Dendritic cell treated with granulocyte-macrophage colony-stimulating factor and Interleukin-4, amounts not matched to agents 40 ng/mL and 50 ng/mL, for 4 days (primary cell): ENCODE measurements around the gene RING1.
A peak's percentile ranks its signal among the peaks of the same experiment; 100 is the strongest.

Experiments used
- H3K27ac Mint-ChIP-seq: one replicate; pipeline ENCODE4 v1.8.0; 2022; ENCODE audit warnings: mild to moderate bottlenecking, mixed read lengths
- H3K27me3 Mint-ChIP-seq: one replicate; pipeline ENCODE4 v1.8.0; 2022; ENCODE audit warnings: mild to moderate bottlenecking, mixed read lengths
- H3K36me3 Mint-ChIP-seq: one replicate; pipeline ENCODE4 v1.8.0; 2022; ENCODE audit warnings: low read depth, mixed read lengths
- H3K4me1 Mint-ChIP-seq: one replicate; pipeline ENCODE4 v1.8.0; 2022; ENCODE audit warnings: low read depth, mixed read lengths
- H3K4me3 Mint-ChIP-seq: one replicate; pipeline ENCODE4 v1.8.0; 2022; ENCODE audit warnings: mild to moderate bottlenecking, moderate library complexity, mixed read lengths
- H3K9me3 Mint-ChIP-seq: one replicate; pipeline ENCODE4 v1.8.0; 2022; ENCODE audit warnings: mixed read lengths
- intact Hi-C: fragments of 100-400 bp; cut with micrococcal nuclease; formaldehyde crosslinking; loops from one replicate; pipeline ENCODE4 v1.15.0; 2022

The RING1 gene

GRCh38 chr6:33208091-33208967, at the start of gene RING1:
RING1 (plus strand) TSS chr6:33208500; CDS start chr6:33208823, 323 bp downstream.
- intact Hi-C loops, result loop anchor here (1.0 kb wide), 1 partner anchor 8 kb away; the partner anchor contains the start of genes RXRB and SLC39A7
- Mint-ChIP-seq H3K36me3 (peaks cover 67% of the 10 kb centered on the region), H3K27ac (peak within 1 kb of the TSS; percentile 89), H3K4me3 (peak within 1 kb of the TSS; percentile 85), H3K27me3 (peaks cover 24% of the 10 kb centered on the region), H3K4me1 (peaks cover 74% of the 10 kb centered on the region), H3K9me3 (no peaks in the 10 kb centered on the region)

GRCh38 chr6:33160096-33160495, 48.2 kb upstream of the RING1 start:
- intact Hi-C loops, result loop anchor here (2.0 to 5.0 kb wide), 2 partner anchors 15 to 37 kb away; no protein-coding TSS in a partner anchor
- peaks cover 26% of the 10 kb centered on the region for H3K4me1 Mint-ChIP-seq
- H3K36me3 Mint-ChIP-seq, result no peaks in the 10 kb centered on the region

GRCh38 chr6:33160728-33161344, 47.5 kb upstream of the RING1 start:
- Mint-ChIP-seq H3K36me3 (no peaks in the 10 kb centered on the region), H3K4me1 (peaks cover 29% of the 10 kb centered on the region), H3K9me3 (no peaks in the 10 kb centered on the region), H3K27ac (peak overlapping the region; percentile 88), H3K4me3 (peak overlapping the region; percentile 78), H3K27me3 (peaks cover 15% of the 10 kb centered on the region)
- intact Hi-C loops, result loop anchor here (1.0 to 5.0 kb wide), 3 partner anchors 16 to 88 kb away; no protein-coding TSS in a partner anchor

More at GRCh38 chr6:33160096-33160495, 48.2 kb upstream of the RING1 start:
- H3K27ac Mint-ChIP-seq, result peak overlapping the region; percentile 88
- peaks cover 8% of the 10 kb centered on the region for H3K27me3 Mint-ChIP-seq
- no peaks in the 10 kb centered on the region for H3K9me3 Mint-ChIP-seq
- H3K4me3 Mint-ChIP-seq, result no peak overlapping the region

GRCh38 chr6:33161354-33162331, 46.7 kb upstream of the RING1 start:
- Mint-ChIP-seq H3K4me3 (peak overlapping the region; percentile 78), H3K9me3 (no peaks in the 10 kb centered on the region), H3K27ac (peak overlapping the region; percentile 88), H3K27me3 (peaks cover 20% of the 10 kb centered on the region), H3K36me3 (no peaks in the 10 kb centered on the region), H3K4me1 (peaks cover 35% of the 10 kb centered on the region)
- intact Hi-C loops, result loop anchor here (1.0 to 5.0 kb wide), 3 partner anchors 17 to 88 kb away; no protein-coding TSS in a partner anchor

GRCh38 chr6:33163540-33163939, 44.8 kb upstream of the RING1 start:
- Mint-ChIP-seq H3K4me1 (peaks cover 35% of the 10 kb centered on the region), H3K36me3 (no peaks in the 10 kb centered on the region), H3K9me3 (no peaks in the 10 kb centered on the region), H3K4me3 (no peak overlapping the region), H3K27ac (no peak overlapping the region), H3K27me3 (peaks cover 23% of the 10 kb centered on the region)
- intact Hi-C loops, result loop anchor here (5.0 kb wide), 1 partner anchor 34 kb away; no protein-coding TSS in a partner anchor

GRCh38 chr6:33164176-33164575, 44.1 kb upstream of the RING1 start:
- Mint-ChIP-seq H3K27ac (no peak overlapping the region), H3K27me3 (peaks cover 26% of the 10 kb centered on the region), H3K4me1 (peaks cover 36% of the 10 kb centered on the region), H3K9me3 (no peaks in the 10 kb centered on the region), H3K36me3 (no peaks in the 10 kb centered on the region), H3K4me3 (no peak overlapping the region)
- intact Hi-C loops, result loop anchor here (5.0 kb wide), 1 partner anchor 33 kb away; no protein-coding TSS in a partner anchor

GRCh38 chr6:33164665-33165373, 43.5 kb upstream of the RING1 start:
- H3K4me1 Mint-ChIP-seq, result peaks cover 42% of the 10 kb centered on the region
- no peak overlapping the region for H3K27ac Mint-ChIP-seq
- intact Hi-C loops, result loop anchor here (5.0 kb wide), 1 partner anchor 32 kb away; no protein-coding TSS in a partner anchor
- H3K4me3 Mint-ChIP-seq, result no peak overlapping the region
- H3K36me3 Mint-ChIP-seq, result no peaks in the 10 kb centered on the region
- H3K9me3 Mint-ChIP-seq, result no peaks in the 10 kb centered on the region
- peaks cover 28% of the 10 kb centered on the region for H3K27me3 Mint-ChIP-seq

GRCh38 chr6:33165581-33166258, 42.6 kb upstream of the RING1 start:
- intact Hi-C loops, result no loop called here
- H3K27ac Mint-ChIP-seq, result peak overlapping the region; percentile 12
- H3K9me3 Mint-ChIP-seq, result no peaks in the 10 kb centered on the region
- H3K27me3 Mint-ChIP-seq, result peaks cover 28% of the 10 kb centered on the region
- peaks cover 41% of the 10 kb centered on the region for H3K4me1 Mint-ChIP-seq
- H3K36me3 Mint-ChIP-seq, result no peaks in the 10 kb centered on the region
- H3K4me3 Mint-ChIP-seq, result no peak overlapping the region

GRCh38 chr6:33166363-33166762, 41.9 kb upstream of the RING1 start:
- H3K36me3 Mint-ChIP-seq, result no peaks in the 10 kb centered on the region
- H3K27ac Mint-ChIP-seq, result peak overlapping the region; percentile 12
- intact Hi-C loops, result no loop called here
- H3K4me1 Mint-ChIP-seq, result peaks cover 35% of the 10 kb centered on the region
- peaks cover 28% of the 10 kb centered on the region for H3K27me3 Mint-ChIP-seq
- no peak overlapping the region for H3K4me3 Mint-ChIP-seq
- no peaks in the 10 kb centered on the region for H3K9me3 Mint-ChIP-seq

- Mint-ChIP-seq H3K4me3 (no peak overlapping the region), H3K27me3 (peaks cover 31% of the 10 kb centered on the region), H3K9me3 (no peaks in the 10 kb centered on the region), H3K4me1 (peaks cover 30% of the 10 kb centered on the region), H3K27ac (no peak overlapping the region), H3K36me3 (no peaks in the 10 kb centered on the region)
- intact Hi-C loops, result no loop called here
Measured at GRCh38 chr6:33166811-33167210, 41.5 kb upstream of the RING1 start.

GRCh38 chr6:33167374-33168283, 40.7 kb upstream of the RING1 start:
- Mint-ChIP-seq H3K27me3 (peaks cover 35% of the 10 kb centered on the region), H3K4me3 (no peak overlapping the region), H3K36me3 (no peaks in the 10 kb centered on the region), H3K9me3 (no peaks in the 10 kb centered on the region), H3K27ac (no peak overlapping the region), H3K4me1 (peaks cover 27% of the 10 kb centered on the region)
- intact Hi-C loops, result no loop called here

- H3K36me3 Mint-ChIP-seq, result no peaks in the 10 kb centered on the region
- H3K9me3 Mint-ChIP-seq, result no peaks in the 10 kb centered on the region
- intact Hi-C loops, result no loop called here
- H3K27ac Mint-ChIP-seq, result no peak overlapping the region
- H3K4me3 Mint-ChIP-seq, result no peak overlapping the region
- H3K27me3 Mint-ChIP-seq, result peaks cover 41% of the 10 kb centered on the region
- H3K4me1 Mint-ChIP-seq, result peaks cover 27% of the 10 kb centered on the region
Measured at GRCh38 chr6:33168284-33168601, 40.1 kb upstream of the RING1 start.
